HG03108 (cell line): Measurements from ENCODE around the gene ZNF609.

Experiments
- ATAC-seq: cut with Tn5 transposase; IDR thresholded peaks from one replicate; pipeline ENCODE4 v1.9.1; 2021; ENCODE audit warnings: moderate library complexity; ENCODE audit not compliant: unreplicated experiment

The ZNF609 gene

DNA sequence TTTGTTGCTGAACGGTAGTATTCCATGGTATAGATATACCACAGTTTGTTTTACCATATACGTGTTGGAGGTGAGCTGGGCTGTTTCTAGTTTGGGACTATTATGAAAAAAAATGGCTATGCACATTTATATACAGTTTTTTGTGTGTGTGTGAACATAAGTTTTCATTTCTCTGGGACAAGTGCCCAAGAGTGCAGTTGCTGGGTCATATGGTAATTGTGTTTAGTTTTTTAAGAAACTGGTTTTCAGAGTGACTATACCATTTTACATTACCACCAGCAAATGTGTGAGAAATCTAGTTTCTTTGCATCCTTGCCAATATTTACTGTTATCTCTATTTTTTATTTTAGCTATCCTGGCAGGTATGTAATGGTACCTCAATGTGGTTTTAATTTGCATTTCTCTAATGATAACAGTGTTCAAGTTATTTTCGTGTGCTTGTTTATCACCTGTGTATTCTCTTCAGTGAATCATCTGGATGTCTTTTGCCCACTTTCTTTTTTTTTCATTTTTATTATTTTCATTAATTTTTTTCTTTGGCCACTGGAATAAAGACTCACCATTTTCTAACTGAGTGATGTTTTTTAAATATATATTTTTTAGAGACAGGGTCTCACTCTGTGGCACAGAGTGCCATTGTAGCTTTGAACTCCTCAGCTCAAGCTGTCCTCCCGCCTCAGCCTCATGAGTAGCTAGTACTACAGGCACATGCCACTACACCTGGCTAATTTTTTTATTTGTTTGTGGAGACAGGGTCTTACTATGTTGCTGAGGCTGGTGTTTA, 75.3 kb downstream of the ZNF609 start:
- no peak for ATAC-seq

DNA sequence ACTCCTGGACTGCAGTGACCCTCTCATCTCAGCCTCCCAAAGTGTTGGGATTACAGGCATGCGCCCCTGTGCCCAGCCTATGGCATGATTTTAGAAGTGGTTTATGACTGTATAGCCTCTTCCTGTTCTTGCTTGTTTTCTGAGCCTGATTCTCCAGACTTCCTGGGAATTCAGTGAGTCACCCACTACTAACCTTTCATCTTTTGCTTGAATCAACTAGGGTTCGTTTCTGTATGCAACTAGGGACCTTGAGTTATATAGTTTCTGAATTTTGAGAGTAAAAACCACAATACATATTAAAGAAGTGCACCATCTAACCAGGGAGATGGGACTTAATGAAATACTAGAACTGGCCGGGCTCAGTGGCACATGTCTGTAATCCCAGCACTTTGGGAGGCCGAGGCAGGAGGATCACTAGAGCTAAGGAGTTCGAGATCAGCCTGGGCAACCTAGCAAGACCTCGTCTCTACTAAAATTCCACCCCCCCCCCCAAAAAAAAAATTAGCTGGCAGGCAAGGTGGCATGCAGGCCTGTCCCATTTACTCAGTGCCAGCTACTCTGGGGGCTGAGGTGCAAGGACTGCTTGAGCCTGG, 76.0 kb downstream of the ZNF609 start:
- no peak for ATAC-seq

DNA sequence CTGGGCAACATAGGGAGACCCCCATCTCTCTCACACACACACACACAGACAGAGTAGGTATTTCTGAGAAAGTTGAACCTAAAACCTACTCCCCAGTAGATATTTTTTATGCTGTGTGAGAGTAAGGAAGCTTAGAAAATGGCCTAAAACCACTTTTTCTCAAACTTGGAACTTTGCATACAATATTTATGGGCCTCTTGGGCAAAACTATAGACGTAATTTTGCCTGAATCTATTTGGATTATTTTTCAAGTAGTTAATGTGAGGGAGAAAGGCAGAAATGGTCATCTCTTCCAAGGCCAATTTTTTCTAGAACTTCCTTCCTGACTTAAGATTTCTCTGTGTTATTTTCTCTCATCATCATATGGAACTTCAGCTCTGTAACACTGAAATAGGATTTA, 81.7 kb downstream of the ZNF609 start:
- no peak for ATAC-seq

DNA sequence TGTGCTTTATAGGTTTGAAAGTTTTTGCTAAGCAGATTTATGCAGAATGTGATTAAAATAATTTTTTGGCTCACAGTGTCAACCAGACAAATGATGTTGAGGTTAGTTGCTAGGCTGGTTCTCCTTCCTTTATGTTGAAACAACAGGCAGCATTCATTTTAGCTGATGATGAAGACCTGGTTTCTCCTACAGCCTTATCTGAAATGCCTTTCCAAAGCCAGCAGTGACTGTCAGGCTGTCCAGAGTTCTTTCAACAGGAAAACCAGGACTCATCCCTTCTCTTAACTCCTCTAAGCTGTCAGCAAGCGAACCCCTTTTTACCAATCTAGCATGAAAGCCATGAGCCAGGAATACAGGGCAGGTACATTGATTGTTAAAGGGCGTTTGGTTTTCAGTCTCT, 84.1 kb downstream of the ZNF609 start:
- ATAC-seq = no peak

DNA sequence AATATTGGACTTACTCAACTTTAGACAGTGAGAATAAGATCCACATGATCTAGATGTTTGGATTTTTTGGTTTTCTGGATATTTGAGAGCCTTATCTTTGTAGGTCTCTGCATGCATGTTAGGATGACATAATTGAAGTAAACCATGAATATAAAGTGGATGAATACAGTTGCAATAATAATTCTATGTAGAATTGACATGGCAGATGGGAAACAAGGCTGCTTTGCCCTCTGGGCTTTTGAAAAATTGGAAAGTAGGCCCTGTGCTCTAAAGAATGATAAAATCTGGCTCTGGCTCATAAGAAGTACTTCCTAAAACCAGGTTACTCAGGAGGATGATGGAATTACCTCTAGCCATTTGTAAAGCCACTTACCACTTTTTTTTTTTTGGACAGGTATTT, 86.9 kb downstream of the ZNF609 start:
- ATAC-seq = no peak

DNA sequence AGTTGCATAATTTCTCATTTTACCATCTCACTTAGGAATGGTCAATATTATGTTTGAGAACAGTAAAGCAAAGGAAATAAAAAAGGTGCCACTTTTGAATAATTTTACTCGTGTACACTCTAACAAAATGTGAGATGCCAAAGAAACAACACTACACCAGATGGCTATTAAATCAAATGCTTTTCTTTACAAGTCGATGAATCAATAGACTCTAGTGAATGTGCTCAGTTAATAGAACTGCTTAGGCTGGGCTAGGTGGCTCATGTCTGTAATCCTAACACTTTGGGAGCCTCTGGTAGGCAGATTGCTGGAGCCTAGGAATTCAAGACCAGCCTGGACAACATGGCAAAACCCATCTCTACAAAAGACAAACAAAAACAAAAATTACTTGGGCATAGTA, 87.9 kb downstream of the ZNF609 start:
- ATAC-seq = no peak

DNA sequence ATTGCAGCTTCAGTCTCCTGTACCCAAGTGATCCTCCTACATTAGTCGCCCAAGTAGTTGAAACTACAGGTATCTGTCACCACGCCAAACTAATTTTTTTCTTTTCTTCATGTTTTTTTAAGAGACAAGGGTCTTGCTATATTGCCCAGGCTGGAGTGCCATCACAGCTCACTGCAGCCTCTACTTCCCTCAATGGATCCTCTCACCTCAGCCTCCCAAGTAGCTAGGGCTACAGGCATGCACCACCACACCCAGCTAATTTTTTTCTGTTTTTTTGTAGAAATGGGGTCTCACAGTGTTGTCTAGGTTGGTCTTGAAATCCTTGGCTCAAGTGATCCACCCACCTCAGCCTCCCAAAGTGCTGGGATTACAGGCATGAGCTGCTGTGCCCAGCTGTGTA, 89.5 kb downstream of the ZNF609 start:
- ATAC-seq = no peak

DNA sequence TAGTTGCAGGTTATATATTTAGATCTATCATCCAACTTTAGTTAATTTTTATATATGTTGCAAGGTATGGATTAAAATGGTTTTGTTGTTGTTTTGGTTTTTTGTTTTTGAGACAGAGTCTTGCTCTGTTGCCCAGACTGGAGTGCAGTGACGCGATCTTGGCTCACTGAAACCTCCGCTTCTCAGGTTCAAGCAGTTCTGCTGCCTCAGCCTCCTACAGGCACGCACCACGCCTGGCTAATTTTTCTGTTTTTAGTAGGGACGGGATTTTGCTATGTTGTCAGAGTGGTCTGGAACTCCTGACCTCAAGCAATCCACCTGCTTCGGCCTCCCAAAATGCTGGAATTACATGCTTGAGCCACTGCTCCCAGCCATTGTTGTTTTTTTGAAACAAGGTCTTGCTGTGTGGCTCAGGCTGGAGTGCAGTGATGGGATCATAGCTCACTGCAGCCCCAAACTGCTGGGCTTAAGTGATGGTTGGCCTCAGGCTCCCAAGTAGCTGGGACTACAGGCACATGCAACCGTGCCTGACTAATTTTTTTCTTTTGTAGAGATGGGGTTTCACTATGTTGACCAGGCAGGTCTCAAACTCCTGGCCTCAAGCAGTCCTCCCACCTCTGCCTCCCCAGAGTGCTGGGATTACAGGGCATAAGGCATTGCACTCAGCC, 92.0 kb downstream of the ZNF609 start:
- ATAC-seq = no peak

DNA sequence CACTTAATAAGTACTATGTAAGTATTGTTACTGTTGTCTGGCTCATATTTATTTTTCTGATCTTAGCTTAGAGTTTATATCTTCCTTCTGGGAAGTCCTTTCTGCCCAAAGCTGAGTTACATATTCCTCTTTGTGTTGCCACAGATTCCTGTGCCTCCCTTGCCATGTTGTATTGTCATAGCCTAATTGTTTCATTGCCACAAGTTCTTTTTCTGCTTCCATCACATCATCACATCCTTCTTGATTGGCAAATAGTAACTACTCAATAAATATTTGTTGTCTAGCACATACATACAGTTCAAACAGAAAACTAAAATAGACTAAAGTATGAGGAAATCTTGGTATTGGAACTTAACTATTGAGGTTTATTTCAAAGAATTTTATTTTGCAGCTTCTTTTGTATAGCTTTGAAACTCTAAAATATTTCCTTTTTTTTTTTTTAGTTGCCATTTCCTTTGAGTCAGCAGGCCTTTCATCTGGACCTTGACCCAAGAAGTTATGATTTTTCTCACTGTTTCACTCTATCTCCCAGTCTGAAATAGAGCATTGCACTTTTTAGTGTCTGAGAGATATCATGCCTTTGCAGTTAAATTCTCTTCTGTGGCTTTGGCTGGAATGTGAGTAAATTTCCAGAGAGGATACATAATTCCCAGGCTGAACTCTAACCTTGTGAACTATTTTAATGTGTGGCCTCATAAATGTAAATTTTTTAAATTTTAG, 98.2 kb downstream of the ZNF609 start:
- ATAC-seq = no peak

DNA sequence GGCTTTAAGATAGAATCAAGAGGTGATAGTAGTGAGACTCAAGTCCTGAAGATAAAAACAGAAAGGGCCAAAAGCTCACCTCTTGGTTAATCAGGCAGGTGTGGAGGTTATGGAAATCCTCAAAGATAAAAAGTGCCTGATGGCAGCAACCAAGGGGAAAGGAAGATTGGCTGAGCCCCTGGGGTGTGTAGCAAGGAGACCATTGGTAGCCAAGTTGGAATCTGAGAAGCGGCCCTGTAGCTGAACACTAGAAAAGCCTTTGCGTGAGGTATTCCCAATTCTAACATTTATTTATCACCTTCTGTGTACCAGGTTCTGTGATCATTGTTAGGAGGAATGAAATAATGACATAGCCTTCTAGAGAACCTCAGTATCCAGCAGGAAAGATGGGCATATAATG, 98.9 kb downstream of the ZNF609 start:
- no peak for ATAC-seq

DNA sequence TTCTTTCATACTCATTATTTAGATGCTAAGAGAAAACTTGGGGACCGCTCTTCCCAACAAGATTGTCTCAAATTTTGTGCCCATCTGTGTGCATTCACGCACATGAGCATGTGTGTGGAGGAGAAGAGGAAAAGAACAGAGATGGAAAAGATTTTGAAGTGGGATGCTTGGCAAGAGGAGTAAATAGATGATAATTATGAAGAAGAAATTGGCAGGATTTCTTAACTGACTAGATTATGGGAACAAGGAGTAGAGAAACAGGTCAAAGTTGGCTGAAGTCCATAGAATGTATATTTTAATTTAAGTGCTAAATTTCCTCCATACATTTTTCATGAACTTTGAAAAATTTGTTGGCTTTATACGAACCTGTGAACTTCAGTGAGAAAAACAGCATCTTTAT, 100.1 kb downstream of the ZNF609 start:
- no peak for ATAC-seq

DNA sequence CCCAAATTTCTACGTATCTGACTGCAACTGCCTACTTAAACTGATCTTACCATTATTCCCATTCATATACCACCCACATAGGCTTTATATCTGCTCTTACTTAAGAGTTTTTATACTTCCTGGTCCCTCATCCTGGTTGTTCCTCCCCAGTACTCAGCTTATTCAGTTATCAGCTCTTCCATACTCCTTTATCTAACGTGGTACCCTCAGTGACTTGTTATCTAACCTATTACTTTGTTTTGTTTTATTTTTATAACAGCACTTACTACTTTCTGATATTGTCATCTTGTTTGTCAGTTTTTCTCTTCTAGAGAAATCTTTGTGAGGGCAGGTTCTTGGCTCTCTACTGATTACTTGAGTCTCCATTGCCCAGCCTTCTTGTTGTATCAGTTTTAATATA, 100.6 kb downstream of the ZNF609 start:
- no peak for ATAC-seq

DNA sequence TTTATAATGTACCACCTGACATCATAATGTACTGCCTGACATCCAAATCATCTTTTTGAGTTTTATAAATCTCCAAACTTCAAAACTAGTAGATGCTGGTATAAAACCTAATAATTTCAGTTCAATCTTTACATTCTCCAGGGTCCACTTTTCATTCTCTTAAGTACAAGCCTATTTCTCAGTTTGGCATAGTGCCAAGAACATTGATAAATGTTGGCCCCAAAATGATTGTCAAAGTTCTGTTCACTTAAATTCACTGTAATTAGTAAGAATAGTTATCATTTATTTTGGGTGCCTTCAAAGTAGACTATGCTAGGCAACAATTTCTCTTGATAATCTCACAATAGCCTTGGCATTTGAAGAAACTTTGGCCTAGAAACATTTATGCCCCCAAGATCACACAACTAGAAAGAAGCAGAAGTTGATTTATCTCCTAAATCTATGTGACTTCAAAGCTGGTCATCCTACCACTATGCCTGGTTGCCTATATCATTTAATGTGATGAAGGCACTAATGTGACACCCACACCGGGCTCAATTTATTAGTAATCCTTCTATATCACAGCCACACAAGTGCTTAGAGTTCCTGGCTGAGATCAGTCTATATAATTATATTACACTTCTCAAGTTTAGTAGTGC, 101.7 kb downstream of the ZNF609 start:
- no peak for ATAC-seq

DNA sequence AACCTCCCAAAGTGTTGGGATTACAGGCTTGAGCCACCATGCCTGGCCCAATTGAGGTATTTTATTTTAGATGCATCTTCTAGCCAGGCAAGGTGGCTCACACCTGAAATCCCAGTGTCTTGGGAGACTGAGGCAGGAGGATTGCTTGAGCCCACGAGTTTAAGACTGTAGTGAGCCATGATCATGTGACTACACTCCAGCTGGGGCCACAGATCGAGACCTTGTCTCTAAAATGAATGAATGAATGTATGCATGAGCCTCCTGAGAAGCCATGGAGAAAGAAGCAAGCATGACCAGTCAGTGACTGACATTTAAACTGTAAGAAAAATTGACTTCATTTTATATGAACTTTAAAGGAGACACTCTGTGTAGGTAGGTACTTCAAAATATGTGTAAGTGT, 105.7 kb downstream of the ZNF609 start:
- no peak for ATAC-seq

DNA sequence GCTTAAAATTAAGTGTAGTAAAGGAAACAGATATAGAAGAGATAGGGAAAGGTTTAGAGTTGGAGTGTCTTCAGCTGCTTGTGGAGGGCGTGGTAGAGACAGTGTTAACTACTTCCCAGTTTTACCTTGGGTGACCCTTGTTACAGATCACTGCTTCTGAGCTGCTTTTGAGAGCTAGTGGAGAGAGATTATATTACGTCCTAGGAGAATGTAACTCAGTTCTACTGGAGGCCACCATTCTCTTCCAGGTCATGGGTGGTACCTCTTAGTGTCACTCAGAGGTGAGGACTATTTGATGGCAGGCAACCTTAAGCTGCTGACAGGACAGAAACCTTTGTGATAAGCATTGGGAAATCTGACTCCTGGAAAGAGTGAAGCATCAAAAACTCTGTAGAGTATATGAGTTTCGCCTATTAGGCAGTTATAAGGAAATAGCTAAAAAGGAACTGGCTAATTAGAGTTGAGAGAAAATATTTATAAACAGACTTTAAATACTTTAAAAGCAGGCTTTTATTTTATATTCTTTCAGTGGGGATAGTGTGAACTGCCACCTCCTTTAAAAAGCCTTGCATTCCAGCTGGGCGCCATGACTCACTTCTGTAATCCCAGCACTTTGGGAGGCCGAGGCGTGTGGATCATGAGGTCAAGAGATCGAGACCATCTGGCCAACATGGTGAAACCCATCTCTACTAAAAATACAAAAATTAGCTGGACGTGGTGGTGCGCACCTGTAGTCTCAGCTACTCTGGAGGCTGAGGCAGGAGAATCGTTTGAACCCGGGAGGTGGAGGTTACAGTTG, 106.5 kb downstream of the ZNF609 start:
- no peak for ATAC-seq

DNA sequence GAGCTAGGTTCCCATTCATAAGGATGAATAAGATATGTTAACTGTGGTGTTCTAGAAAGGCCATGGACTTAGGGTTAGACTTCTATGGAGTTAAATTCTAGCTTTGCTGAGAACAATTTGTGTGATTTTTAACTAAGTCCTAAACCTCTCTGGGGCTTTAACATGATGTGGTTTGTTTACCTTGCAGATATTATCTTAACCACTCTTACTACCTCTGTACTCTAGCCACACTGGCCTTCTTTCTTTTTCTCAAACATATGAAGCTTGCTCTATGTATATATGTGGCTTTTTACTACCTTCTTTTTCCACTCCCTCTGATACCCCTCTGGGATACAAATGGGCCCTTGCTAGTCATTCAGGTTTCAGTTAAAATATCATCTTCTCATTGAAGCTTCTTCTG, 108.4 kb downstream of the ZNF609 start:
- ATAC-seq = no peak

DNA sequence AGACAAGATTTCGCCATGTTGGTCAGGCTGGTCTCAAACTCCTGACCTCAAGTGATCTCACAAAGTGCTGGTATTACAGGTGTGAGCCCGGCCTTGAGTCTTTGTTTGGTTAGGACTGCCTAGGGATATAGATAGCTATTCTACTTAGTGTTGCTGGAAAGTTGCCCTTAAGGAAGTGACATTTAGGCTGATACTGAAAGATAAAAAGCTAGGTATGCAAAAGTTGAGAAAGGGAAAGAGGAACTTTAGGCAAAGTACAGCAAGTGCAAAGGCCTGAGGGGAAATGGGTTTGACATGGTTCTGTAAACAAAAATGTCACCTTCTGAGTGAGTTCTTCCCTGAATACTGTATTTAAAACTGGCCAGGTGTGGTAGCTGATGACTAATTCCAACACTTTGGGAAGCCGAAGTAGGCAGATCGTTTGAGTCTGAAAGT, 111.5 kb downstream of the ZNF609 start:
- ATAC-seq = peak; percentile 46

DNA sequence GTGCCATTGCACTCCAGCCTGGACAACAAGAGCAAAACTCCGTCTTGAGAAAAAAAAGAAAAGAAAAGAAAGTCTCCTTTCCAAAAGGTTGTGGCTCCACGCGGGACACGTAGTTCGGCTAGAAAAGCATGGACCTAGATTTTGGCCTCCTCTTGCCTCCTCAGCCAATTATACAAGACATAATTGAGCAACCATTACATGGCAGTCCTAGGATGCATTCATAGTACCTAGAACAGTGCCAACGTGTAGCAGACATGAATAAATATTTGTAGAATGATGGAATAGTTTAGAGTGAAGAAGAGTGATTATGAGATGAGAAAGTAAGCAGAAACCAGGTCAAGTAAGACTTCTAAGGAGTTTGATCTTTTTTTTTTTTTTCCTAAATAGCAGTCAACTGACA, 112.5 kb downstream of the ZNF609 start:
- no peak for ATAC-seq

DNA sequence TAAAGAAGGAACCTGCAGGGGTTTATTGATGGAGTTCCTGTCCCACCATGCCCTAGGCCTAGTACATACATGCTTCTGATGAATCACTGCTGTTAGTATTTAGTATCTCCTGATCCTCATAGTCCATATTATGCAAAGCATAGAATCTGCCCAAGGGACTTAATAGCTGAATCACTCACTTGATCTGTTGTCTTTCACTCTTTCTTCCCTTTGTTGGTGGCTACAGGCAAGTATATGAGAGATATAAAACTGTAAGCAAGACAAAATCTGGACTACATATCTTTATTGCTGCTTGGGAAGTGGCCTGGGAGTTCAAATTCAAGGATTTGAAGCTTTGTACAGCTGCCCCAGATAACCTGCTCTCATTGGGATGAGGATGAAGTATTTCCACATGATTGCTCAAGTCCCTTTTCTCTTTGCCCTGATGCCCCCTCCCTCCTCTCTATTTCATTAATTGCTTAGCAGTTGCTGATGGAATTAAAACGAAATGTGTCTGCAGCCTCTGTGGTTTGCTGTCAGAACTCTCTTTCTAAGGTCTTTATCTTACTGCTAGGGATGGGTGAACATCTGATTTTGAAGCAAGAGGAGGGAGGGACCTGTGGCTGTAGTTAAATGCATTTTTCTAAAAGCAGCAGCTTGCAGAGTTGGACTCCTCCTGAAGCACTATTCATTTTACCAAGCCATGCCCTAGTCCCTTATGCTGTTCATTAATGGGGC, 114.1 kb downstream of the ZNF609 start:
- ATAC-seq = no peak
